PC-3 (cell line): Measurements from ENCODE around the gene S100B. TPM values are rescaled to one million over a fixed set of nuclear protein-coding genes. Genes with fewer than 3 reads are reported as not detected.
"Not testable (repeated sequence)": the region's sequence is repeated elsewhere in the genome, so short reads cannot be mapped to it uniquely, and the experiment has no call there.

Experiments
- ATAC-seq: fragments of 200-7000 bp; cut with Tn5 transposase; 2 replicates; pipeline ENCODE4 v1.9.1; 2020; ENCODE audit warnings: mild to moderate bottlenecking, moderate library complexity
- BruUV-seq: library from RNA; stranded (reverse); fragments of 400-500 nt; replicated peaks from 2 replicates; lab custom pipeline; 2021; lab: Mats Ljungman, UMichigan
- CTCF ChIA-PET: fragments of 300-600 bp; sonication (Branson Sonifier 250); formaldehyde crosslinking; loops from one replicate; lab custom pipeline; 2022; ENCODE audit warnings: antibody characterized with exemption; lab: Charles Lee
- POLR2A ChIA-PET: fragments of 300-600 bp; sonication (Branson Sonifier 250); formaldehyde crosslinking; loops from one replicate; lab custom pipeline; 2022; ENCODE audit warnings: antibody characterized with exemption; ENCODE audit not compliant: unreplicated experiment; lab: Charles Lee
- DNase-seq: peaks from one replicate; pipeline ENCODE4 v3.0.0-alpha.2; 2015
- H2AFZ ChIP-seq: fragments of 300-600 bp; sonication (generic); 2 replicates; pipeline ENCODE4 v1.6.0; 2016; ENCODE audit warnings: antibody characterized with exemption, low read length
- H3F3A ChIP-seq: fragments of 300-600 bp; sonication (generic); one replicate; pipeline ENCODE4 v1.6.0; 2017; ENCODE audit warnings: antibody characterized with exemption, low read length, control low read depth, mild to moderate bottlenecking; ENCODE audit not compliant: unreplicated experiment
- H3K27ac ChIP-seq: fragments of 300-600 bp; sonication (generic); 2 replicates; pipeline ENCODE4 v1.5.1; 2016; ENCODE audit warnings: mild to moderate bottlenecking, low read length
- H3K27me3 ChIP-seq: fragments of 300-600 bp; sonication (generic); 2 replicates; pipeline ENCODE4 v1.6.1; 2016; ENCODE audit warnings: low read length, mixed read lengths
- H3K36me3 ChIP-seq: fragments of 300-600 bp; sonication (generic); 2 replicates; pipeline ENCODE4 v1.6.1; 2016; ENCODE audit warnings: low read depth, mixed run types, low read length, mixed read lengths
- H3K4me1 ChIP-seq: fragments of 300-600 bp; sonication (generic); 2 replicates; pipeline ENCODE4 v1.5.1; 2016; ENCODE audit warnings: low read length; ENCODE audit not compliant: insufficient read depth
- H3K4me2 ChIP-seq: fragments of 300-600 bp; sonication (generic); 2 replicates; pipeline ENCODE4 v1.6.0; 2016; ENCODE audit warnings: low read length
- H3K4me3 ChIP-seq: fragments of 300-600 bp; sonication (generic); 2 replicates; pipeline ENCODE4 v1.5.1; 2016; ENCODE audit warnings: mild to moderate bottlenecking, low read length, mixed read lengths
- H3K79me2 ChIP-seq: fragments of 300-600 bp; sonication (generic); 2 replicates; pipeline ENCODE4 v1.6.1; 2017; ENCODE audit warnings: low read length, mixed read lengths
- H3K9ac ChIP-seq: fragments of 300-600 bp; sonication (generic); 2 replicates; pipeline ENCODE4 v1.6.0; 2016; ENCODE audit warnings: mild to moderate bottlenecking, low read length
- H3K9me2 ChIP-seq: fragments of 300-600 bp; sonication (generic); replicated peaks from 2 replicates; pipeline ENCODE4 v1.6.1; 2016; ENCODE audit warnings: mixed run types, low read length, mixed read lengths
- H3K9me3 ChIP-seq: fragments of 300-600 bp; sonication (generic); 2 replicates; pipeline ENCODE4 v1.6.1; 2016; ENCODE audit warnings: low read length, mixed read lengths
- H4K20me1 ChIP-seq: fragments of 300-600 bp; sonication (generic); 2 replicates; pipeline ENCODE4 v1.6.1; 2016; ENCODE audit warnings: low read length, mixed read lengths
- CTCF ChIP-seq: fragments of 300-600 bp; sonication (generic); conservative IDR thresholded peaks from 2 replicates; pipeline ENCODE4 v1.5.1; 2017; ENCODE audit warnings: antibody characterized with exemption, low read depth, mild to moderate bottlenecking, low read length
- EZH2 ChIP-seq: fragments of 300-600 bp; sonication (generic); IDR thresholded peaks from one replicate; pipeline ENCODE4 v1.6.1; 2017; ENCODE audit warnings: antibody characterized with exemption, mild to moderate bottlenecking, low read length; ENCODE audit not compliant: unreplicated experiment
- EZH2phosphoT487 ChIP-seq: fragments of 300-600 bp; sonication (generic); IDR thresholded peaks from 2 replicates; pipeline ENCODE4 v1.6.1; 2018; ENCODE audit warnings: mild to moderate bottlenecking, antibody characterized with exemption, low read length, borderline replicate concordance
- intact Hi-C: fragments of 100-400 bp; cut with micrococcal nuclease; formaldehyde crosslinking; loops from 2 replicates; pipeline ENCODE4 v1.9.0; 2023
- total RNA-seq: library from RNA; depleted of rRNA; stranded (reverse); fragments of >200 nt; gene quantifications from 2 replicates; pipeline ENCODE4 v1.2.3, GENCODE V29; 2014

The S100B gene
- total RNA-seq, 1 experiment from 2014 or later, result not detected

- H3K9me2 ChIP-seq, result no peaks in the 10 kb centered on the region
- TF ChIP-seq EZH2 (no peak), EZH2phosphoT487 (no peak), CTCF (no peak)
- H3K4me1 ChIP-seq, result no peaks in the 10 kb centered on the region
- ChIA-PET POLR2A (no interaction called here), CTCF (no interaction called here)
- no peaks in the 10 kb centered on the region for H4K20me1 ChIP-seq
- H2AFZ ChIP-seq, result no peak overlapping the region
- no peaks in the 10 kb centered on the region for H3K9me3 ChIP-seq
- H3K27me3 ChIP-seq, result no peaks in the 10 kb centered on the region
- no peaks in the 10 kb centered on the region for H3K79me2 ChIP-seq
- intact Hi-C loops, result no loop called here
- no peak overlapping the region for H3K9ac ChIP-seq
- no TSS peak for BruUV-seq
- DNase-seq (no peak), ATAC-seq (no peak)
- H3K27ac ChIP-seq, result no peak overlapping the region
- peaks cover 7% of the 10 kb centered on the region for H3K36me3 ChIP-seq
- no peaks in the 10 kb centered on the region for H3F3A ChIP-seq
- H3K4me3 ChIP-seq, result no peak overlapping the region
- no peak overlapping the region for H3K4me2 ChIP-seq
These were observed 19.5 kb downstream of the S100B start for GRCh38 chr21:46585191-46585953.

GRCh38 chr21:46581780-46582307 lies 23.0 kb downstream of the S100B start:
- H2AFZ ChIP-seq, result no peak overlapping the region
- H3F3A ChIP-seq, result no peaks in the 10 kb centered on the region
- DNase-seq, result no peak
- ChIA-PET POLR2A (no interaction called here), CTCF (no interaction called here)
- BruUV-seq, result no TSS peak
- no peaks in the 10 kb centered on the region for H3K27me3 ChIP-seq
- no peaks in the 10 kb centered on the region for H3K9me3 ChIP-seq
- no peaks in the 10 kb centered on the region for H3K4me1 ChIP-seq
- no peak overlapping the region for H3K27ac ChIP-seq
- H3K4me2 ChIP-seq, result no peak overlapping the region
- H3K4me3 ChIP-seq, result no peak overlapping the region
- intact Hi-C loops, result no loop called here
- peaks cover 7% of the 10 kb centered on the region for H3K36me3 ChIP-seq
- no peak for ATAC-seq
- no peak overlapping the region for H3K9ac ChIP-seq
- no peaks in the 10 kb centered on the region for H3K79me2 ChIP-seq
- no peaks in the 10 kb centered on the region for H4K20me1 ChIP-seq
- H3K9me2 ChIP-seq, result no peaks in the 10 kb centered on the region
- TF ChIP-seq EZH2, result no peak
- TF ChIP-seq EZH2phosphoT487, result no peak
- TF ChIP-seq CTCF, result no peak

- DNase-seq, BruUV-seq, intact Hi-C loops, H3K4me3 ChIP-seq, H2AFZ ChIP-seq, ATAC-seq, H3F3A ChIP-seq, POLR2A ChIA-PET, H4K20me1 ChIP-seq, CTCF ChIA-PET, H3K9me2 ChIP-seq, H3K4me1 ChIP-seq, H3K36me3 ChIP-seq, H3K9me3 ChIP-seq, H3K79me2 ChIP-seq, H3K9ac ChIP-seq, H3K4me2 ChIP-seq, H3K27me3 ChIP-seq, H3K27ac ChIP-seq: not testable (repeated sequence)
These were observed 25.5 kb downstream of the S100B start for GRCh38 chr21:46579394-46579793.

GRCh38 chr21:46577786-46578185 lies 27.1 kb downstream of the S100B start:
- H3K27me3 ChIP-seq, H3K27ac ChIP-seq, CTCF ChIA-PET, H3K4me1 ChIP-seq, intact Hi-C loops, H3K9me2 ChIP-seq, DNase-seq, H3K79me2 ChIP-seq, H4K20me1 ChIP-seq, H3F3A ChIP-seq, H3K4me3 ChIP-seq, ATAC-seq, H3K9ac ChIP-seq, H3K9me3 ChIP-seq, BruUV-seq, POLR2A ChIA-PET, H2AFZ ChIP-seq, H3K4me2 ChIP-seq: not testable (repeated sequence)
- peaks cover 10% of the 10 kb centered on the region for H3K36me3 ChIP-seq
